MM.1S (cell line): Measurements from ENCODE around the gene BSG.

ENCODE experiments used
- DNase-seq: peaks from one replicate; pipeline ENCODE4 v3.0.0-alpha.2; 2015
- H2AFZ ChIP-seq: fragments of 300-600 bp; sonication (generic); 2 replicates; pipeline ENCODE4 v1.6.0; 2016; ENCODE audit warnings: antibody characterized with exemption, low read length
- H3F3A ChIP-seq: fragments of 300-600 bp; sonication (generic); 2 replicates; pipeline ENCODE4 v1.6.1; 2016; ENCODE audit warnings: mild to moderate bottlenecking, antibody characterized with exemption, low read length, moderate library complexity, mixed read lengths; ENCODE audit not compliant: insufficient read depth
- H3K27ac ChIP-seq: fragments of 300-600 bp; sonication (generic); 2 replicates; pipeline ENCODE4 v1.5.1; 2016; ENCODE audit warnings: mild to moderate bottlenecking, low read length
- H3K27me3 ChIP-seq: fragments of 300-600 bp; sonication (generic); replicated peaks from 2 replicates; pipeline ENCODE4 v1.6.0; 2016; ENCODE audit warnings: low read length; ENCODE audit not compliant: insufficient read depth
- H3K36me3 ChIP-seq: fragments of 300-600 bp; sonication (generic); replicated peaks from 2 replicates; pipeline ENCODE4 v1.6.1; 2016; ENCODE audit warnings: mild to moderate bottlenecking, low read length, mixed read lengths; ENCODE audit not compliant: insufficient read depth
- H3K4me1 ChIP-seq: fragments of 300-600 bp; sonication (generic); 2 replicates; pipeline ENCODE4 v1.6.1; 2016; ENCODE audit warnings: low read length, mixed read lengths
- H3K4me2 ChIP-seq: fragments of 300-600 bp; sonication (generic); 2 replicates; pipeline ENCODE4 v1.6.0; 2016; ENCODE audit warnings: low read depth, low read length
- H3K4me3 ChIP-seq: fragments of 300-600 bp; sonication (generic); 2 replicates; pipeline ENCODE4 v1.5.1; 2016; ENCODE audit warnings: low read length, mixed read lengths
- H3K79me2 ChIP-seq: fragments of 300-600 bp; sonication (generic); 2 replicates; pipeline ENCODE4 v1.6.1; 2016; ENCODE audit warnings: mixed run types, low read length, mixed read lengths
- H3K9ac ChIP-seq: fragments of 300-600 bp; sonication (generic); 2 replicates; pipeline ENCODE4 v1.6.1; 2016; ENCODE audit warnings: low read length, mixed read lengths
- H3K9me2 ChIP-seq: fragments of 300-600 bp; sonication (generic); replicated peaks from 2 replicates; pipeline ENCODE4 v1.6.1; 2016; ENCODE audit warnings: mild to moderate bottlenecking, low read length, mixed read lengths; ENCODE audit not compliant: insufficient read depth
- H3K9me3 ChIP-seq: fragments of 300-600 bp; sonication (generic); replicated peaks from 2 replicates; pipeline ENCODE4 v1.6.1; 2016; ENCODE audit warnings: mild to moderate bottlenecking, low read length, mixed read lengths; ENCODE audit not compliant: insufficient read depth
- H4K20me1 ChIP-seq: fragments of 300-600 bp; sonication (generic); 2 replicates; pipeline ENCODE4 v1.6.1; 2016; ENCODE audit warnings: mild to moderate bottlenecking, low read length, moderate library complexity, mixed read lengths; ENCODE audit not compliant: insufficient read depth
- EZH2 ChIP-seq: fragments of 300-600 bp; sonication (generic); optimal IDR thresholded peaks from 2 replicates; pipeline ENCODE3; 2017; ENCODE audit warnings: low read depth, mild to moderate bottlenecking, antibody characterized with exemption, low read length, mixed read lengths
- EZH2phosphoT487 ChIP-seq: fragments of 300-600 bp; sonication (generic); IDR thresholded peaks from 2 replicates; pipeline ENCODE4 v1.6.1; 2018; ENCODE audit warnings: antibody characterized with exemption, low read length
- TF ChIP-seq, protein P1 (sequence below): fragments of 300-600 bp; sonication (generic); IDR thresholded peaks from 2 replicates; pipeline ENCODE4 v1.5.1; 2016; ENCODE audit warnings: antibody characterized with exemption, low read length, mixed read lengths

BSG gene

DNA sequence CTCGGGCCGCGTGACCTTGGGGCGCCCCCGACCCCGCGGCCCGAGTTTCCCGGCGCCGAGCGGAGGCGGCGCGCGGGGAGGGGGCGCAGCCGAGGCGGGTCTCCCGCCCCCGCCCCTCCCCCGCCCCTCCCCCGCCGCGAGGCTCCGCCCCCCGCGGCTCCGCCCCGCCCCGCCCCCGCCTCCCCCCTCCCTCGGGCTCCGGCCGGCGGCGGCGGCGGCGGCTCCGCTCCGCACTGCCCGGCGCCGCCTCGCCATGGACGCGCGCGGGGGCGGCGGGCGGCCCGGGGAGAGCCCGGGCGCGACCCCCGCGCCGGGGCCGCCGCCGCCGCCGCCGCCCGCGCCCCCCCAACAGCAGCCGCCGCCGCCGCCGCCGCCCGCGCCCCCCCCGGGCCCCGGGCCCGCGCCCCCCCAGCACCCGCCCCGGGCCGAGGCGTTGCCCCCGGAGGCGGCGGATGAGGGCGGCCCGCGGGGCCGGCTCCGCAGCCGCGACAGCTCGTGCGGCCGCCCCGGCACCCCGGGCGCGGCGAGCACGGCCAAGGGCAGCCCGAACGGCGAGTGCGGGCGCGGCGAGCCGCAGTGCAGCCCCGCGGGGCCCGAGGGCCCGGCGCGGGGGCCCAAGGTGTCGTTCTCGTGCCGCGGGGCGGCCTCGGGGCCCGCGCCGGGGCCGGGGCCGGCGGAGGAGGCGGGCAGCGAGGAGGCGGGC is 17.4 kb downstream of the BSG start, which contains the start of gene HCN2:
HCN2 (plus strand) TSS at position 189 of the 703 bp plus-strand sequence; CDS start at position 254, 65 bp downstream.
- DNase-seq = no peak
- Histone ChIP-seq H3K4me1 (no peaks in the 10 kb centered on the region), H3K9me3 (no peaks in the 10 kb centered on the region), H3F3A (no peaks in the 10 kb centered on the region), H3K9ac (no peak within 1 kb of the TSS), H3K27ac (no peak within 1 kb of the TSS), H3K4me2 (no peak within 1 kb of the TSS), H3K36me3 (no peaks in the 10 kb centered on the region), H3K27me3 (peaks cover 65% of the 10 kb centered on the region), H3K79me2 (no peaks in the 10 kb centered on the region), H4K20me1 (no peaks in the 10 kb centered on the region), H3K9me2 (no peaks in the 10 kb centered on the region), H3K4me3 (no peak within 1 kb of the TSS), H2AFZ (no peak within 1 kb of the TSS)
- TF ChIP-seq EZH2phosphoT487 (no peak), EZH2 (no peak)
- TF ChIP-seq, protein P1, sequence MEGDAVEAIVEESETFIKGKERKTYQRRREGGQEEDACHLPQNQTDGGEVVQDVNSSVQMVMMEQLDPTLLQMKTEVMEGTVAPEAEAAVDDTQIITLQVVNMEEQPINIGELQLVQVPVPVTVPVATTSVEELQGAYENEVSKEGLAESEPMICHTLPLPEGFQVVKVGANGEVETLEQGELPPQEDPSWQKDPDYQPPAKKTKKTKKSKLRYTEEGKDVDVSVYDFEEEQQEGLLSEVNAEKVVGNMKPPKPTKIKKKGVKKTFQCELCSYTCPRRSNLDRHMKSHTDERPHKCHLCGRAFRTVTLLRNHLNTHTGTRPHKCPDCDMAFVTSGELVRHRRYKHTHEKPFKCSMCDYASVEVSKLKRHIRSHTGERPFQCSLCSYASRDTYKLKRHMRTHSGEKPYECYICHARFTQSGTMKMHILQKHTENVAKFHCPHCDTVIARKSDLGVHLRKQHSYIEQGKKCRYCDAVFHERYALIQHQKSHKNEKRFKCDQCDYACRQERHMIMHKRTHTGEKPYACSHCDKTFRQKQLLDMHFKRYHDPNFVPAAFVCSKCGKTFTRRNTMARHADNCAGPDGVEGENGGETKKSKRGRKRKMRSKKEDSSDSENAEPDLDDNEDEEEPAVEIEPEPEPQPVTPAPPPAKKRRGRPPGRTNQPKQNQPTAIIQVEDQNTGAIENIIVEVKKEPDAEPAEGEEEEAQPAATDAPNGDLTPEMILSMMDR = no peak

DNA sequence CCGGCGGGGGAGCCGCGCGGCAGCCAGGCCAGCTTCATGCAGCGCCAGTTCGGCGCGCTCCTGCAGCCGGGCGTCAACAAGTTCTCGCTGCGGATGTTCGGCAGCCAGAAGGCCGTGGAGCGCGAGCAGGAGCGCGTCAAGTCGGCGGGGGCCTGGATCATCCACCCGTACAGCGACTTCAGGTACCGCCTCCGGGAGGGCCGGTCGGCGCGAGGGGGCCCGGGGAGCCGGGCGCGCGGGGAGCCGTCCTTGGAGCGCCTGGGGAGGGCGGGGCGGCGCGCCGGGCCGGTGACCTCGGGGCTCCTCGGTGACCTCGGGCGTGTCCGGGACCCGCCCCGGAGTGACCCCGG is 18.0 kb downstream of the BSG start:
- H3K36me3 ChIP-seq = no peaks in the 10 kb centered on the region
- H3K9me3 ChIP-seq = no peaks in the 10 kb centered on the region
- no peak overlapping the region for H3K27ac ChIP-seq
- no peaks in the 10 kb centered on the region for H3K79me2 ChIP-seq
- no peak overlapping the region for H3K4me2 ChIP-seq
- H3K4me3 ChIP-seq = no peak overlapping the region
- H3K27me3 ChIP-seq = peaks cover 70% of the 10 kb centered on the region
- H4K20me1 ChIP-seq = no peaks in the 10 kb centered on the region
- no peak for DNase-seq
- H2AFZ ChIP-seq = no peak overlapping the region
- no peaks in the 10 kb centered on the region for H3F3A ChIP-seq
- H3K4me1 ChIP-seq = no peaks in the 10 kb centered on the region
- TF ChIP-seq EZH2 (no peak), EZH2phosphoT487 (no peak)
- TF ChIP-seq, protein P1 = no peak
- no peak overlapping the region for H3K9ac ChIP-seq
- H3K9me2 ChIP-seq = no peaks in the 10 kb centered on the region

DNA sequence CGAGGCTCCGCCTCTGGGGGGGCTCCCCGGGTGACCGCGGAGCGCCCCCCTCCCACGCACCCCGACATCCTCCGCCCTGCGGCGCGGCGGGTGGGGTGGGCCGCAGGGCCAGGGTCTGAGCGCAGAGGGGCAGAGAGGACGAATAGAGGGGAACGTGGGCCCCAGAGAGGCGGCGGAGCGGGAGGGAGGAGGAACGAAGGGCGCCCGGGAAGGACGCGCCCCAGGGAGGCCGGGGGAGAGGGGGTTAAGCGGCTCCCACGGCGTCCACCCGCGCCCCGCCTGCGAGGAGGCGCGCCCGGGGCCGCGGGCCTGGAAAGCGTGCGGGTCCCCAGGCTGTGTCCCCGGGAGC is 18.3 kb downstream of the BSG start:
- Histone ChIP-seq H3K79me2 (no peaks in the 10 kb centered on the region), H3K9ac (no peak overlapping the region), H3K27ac (no peak overlapping the region), H3K9me3 (no peaks in the 10 kb centered on the region), H3K27me3 (peaks cover 74% of the 10 kb centered on the region), H3F3A (no peaks in the 10 kb centered on the region), H3K9me2 (no peaks in the 10 kb centered on the region), H3K36me3 (no peaks in the 10 kb centered on the region), H2AFZ (no peak overlapping the region), H3K4me3 (no peak overlapping the region), H3K4me2 (no peak overlapping the region), H3K4me1 (no peaks in the 10 kb centered on the region), H4K20me1 (no peaks in the 10 kb centered on the region)
- DNase-seq = no peak
- TF ChIP-seq EZH2 (no peak), EZH2phosphoT487 (no peak)
- TF ChIP-seq, protein P1 = no peak
